Right lobe of liver (tissue), 6 donors: ENCODE measurements around the gene RASA4B. TPM values are rescaled to one million over a fixed set of nuclear protein-coding genes. Genes with fewer than 3 reads are reported as not detected.
"Not testable (repeated sequence)": the region's sequence is repeated elsewhere in the genome, so short reads cannot be mapped to it uniquely, and the experiment has no call there.

Source experiments
- ATAC-seq, 4 donors: fragments of 200-7000 bp; cut with Tn5 transposase; one replicate each; pipeline ENCODE4 v1.9.1; 2020; ENCODE audit warnings: mild to moderate bottlenecking in 4 of 4, moderate library complexity in 4 of 4
- DNase-seq, 3 donors: peaks; one replicate each; pipeline ENCODE4 v3.0.0-alpha.2; 2020
- H3K27ac ChIP-seq, 3 donors: fragments of 200-600 bp; one replicate each; pipeline ENCODE4 v1.8.0; 2022
- H3K27me3 ChIP-seq, 2 donors: fragments of 200-600 bp; one replicate each; pipeline ENCODE4 v1.8.0; 2022
- H3K36me3 ChIP-seq, 4 donors: fragments of 200-600 bp; sonication (generic) in 1 of 4; one replicate each; pipeline versions ENCODE4 v1.5.1 to v1.8.0; 2017 to 2022; ENCODE audit warnings: control low read depth in 1 of 4
- H3K4me1 ChIP-seq, 4 donors: fragments of 200-600 bp; sonication (generic) in 1 of 4; one replicate each; pipeline versions ENCODE4 v1.5.1 to v1.8.0; 2017 to 2022; ENCODE audit warnings: control low read depth in 1 of 4
- H3K4me3 ChIP-seq, 3 donors: fragments of 200-600 bp; one replicate each; pipeline ENCODE4 v1.8.0; 2022
- H3K9me3 ChIP-seq, 4 donors: fragments of 200-600 bp; sonication (generic) in 1 of 4; one replicate each; pipeline versions ENCODE4 v1.5.1 to v1.8.0; 2017 to 2022; ENCODE audit warnings: control low read depth in 1 of 4
- POLR2A ChIP-seq: fragments of 450-650 bp; IDR thresholded peaks from one replicate; pipeline ENCODE4 v1.6.1; 2017; ENCODE audit warnings: antibody characterized with exemption, mild to moderate bottlenecking
- WGBS: methylation state at CpG from one replicate; pipeline ENCODE4 v1.1.6; 2018; ENCODE audit warnings: low coverage, low lambda C conversion rate; ENCODE audit not compliant: insufficient coverage; ENCODE audit errors: missing lambda C conversion rate; 5-methylcytosine and 5-hydroxymethylcytosine counted together
- intact Hi-C, 2 donors: fragments of 100-400 bp; cut with DNase I; formaldehyde crosslinking; loops; one replicate each; pipeline versions ENCODE4 v1.11.2 to v1.14.1; 2022
- total RNA-seq, 6 experiments: library from RNA; depleted of rRNA in 2 of 6; stranded (reverse); fragments of >200 nt in 2 of 6; fragmentation: NEBNext Ultra II Directional in 3 of 6; extraction: Animal tissue kit (Norgen Biotek cat#: 25700) in 3 of 6; gene quantifications; one replicate each; pipeline versions ENCODE4 v1.1.0 to v1.2.4, GENCODE V29; 2016 to 2023
- TF ChIP-seq, protein P1 (sequence below), 4 donors: fragments of 200-600 bp in 3 of 4; fragments of 450-650 bp in 1 of 4; IDR thresholded peaks; one replicate each; pipeline versions ENCODE4 v1.5.1 to v1.8.0; 2016 to 2022; ENCODE audit warnings: antibody characterized with exemption in 4 of 4, mild to moderate bottlenecking in 2 of 4
- donor health status: DM: no; HTN: yes; CAD: no.
- donor health status: DM: no; HTN: no; CAD: no.
- donor health status: DM: no; HTN: no; CAD: no.
- donor health status: DM: no; HTN: yes; CAD: no.
- donor health status: DM: no; HTN: yes; CAD: no.

RASA4B gene
- total RNA-seq, 6 experiments from 2014 or later = 1.1 to 3.4 (median 2.7) TPM

DNA sequence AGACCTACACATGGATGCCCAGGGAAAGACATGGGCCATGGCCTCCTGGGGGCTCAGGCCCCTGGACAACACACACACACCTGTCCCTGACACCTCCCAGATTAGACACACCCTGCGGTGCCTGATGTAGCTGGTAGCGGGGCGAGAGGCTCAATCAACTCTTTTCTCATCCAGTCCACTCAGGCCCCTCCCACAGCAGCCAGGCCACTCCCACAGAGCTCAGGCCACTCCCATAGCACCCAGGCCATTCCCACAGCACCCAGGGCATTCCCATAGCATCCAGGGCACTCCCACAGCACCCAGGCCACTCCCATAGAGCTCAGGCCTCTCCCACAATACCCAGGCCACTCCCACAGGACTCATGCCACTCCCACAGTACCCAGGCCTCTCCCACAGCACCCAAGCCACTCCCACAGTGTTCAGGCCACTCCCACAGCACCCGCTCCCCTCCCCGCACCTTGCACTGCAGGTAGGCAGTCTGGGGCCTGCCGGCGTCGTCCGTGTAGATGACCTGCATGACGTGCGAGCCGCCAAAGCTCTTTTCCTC lies 27.0 kb downstream of the RASA4B start:
- ATAC-seq (peak; percentile 57 to 73 (median 65)), DNase-seq (peak; percentile 18 to 51 (median 49))
- H3K4me1 ChIP-seq, intact Hi-C loops, H3K36me3 ChIP-seq, H3K27me3 ChIP-seq, H3K9me3 ChIP-seq, H3K4me3 ChIP-seq, H3K27ac ChIP-seq: not testable (repeated sequence)
- no CpG with 5 or more reads among the region's 12 CpGs for WGBS

DNA sequence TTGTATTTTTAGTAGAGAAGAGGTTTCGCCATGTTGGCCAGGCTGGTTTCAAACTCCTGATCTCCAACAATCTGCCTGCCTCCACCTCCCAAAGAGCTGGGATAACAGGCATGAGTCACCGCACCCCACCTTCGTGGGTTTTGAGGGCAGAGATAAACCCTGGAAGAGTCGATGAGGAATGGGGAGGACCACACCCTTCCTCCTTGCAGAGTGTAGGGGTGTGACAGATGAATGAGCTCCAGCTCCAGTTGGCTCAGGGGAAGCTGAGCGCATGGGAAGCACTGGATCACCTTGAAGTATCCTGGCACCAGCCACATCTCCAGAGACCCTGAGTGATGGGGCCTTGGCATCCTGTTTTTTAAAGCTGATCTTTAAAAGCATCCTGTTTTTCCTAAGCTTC lies 33.3 kb downstream of the RASA4B start:
- H3K27ac ChIP-seq, DNase-seq, H3K27me3 ChIP-seq, ATAC-seq, H3K36me3 ChIP-seq, H3K4me3 ChIP-seq, intact Hi-C loops, H3K4me1 ChIP-seq, H3K9me3 ChIP-seq: not testable (repeated sequence)
- WGBS = no CpG with 5 or more reads among the region's 5 CpGs

DNA sequence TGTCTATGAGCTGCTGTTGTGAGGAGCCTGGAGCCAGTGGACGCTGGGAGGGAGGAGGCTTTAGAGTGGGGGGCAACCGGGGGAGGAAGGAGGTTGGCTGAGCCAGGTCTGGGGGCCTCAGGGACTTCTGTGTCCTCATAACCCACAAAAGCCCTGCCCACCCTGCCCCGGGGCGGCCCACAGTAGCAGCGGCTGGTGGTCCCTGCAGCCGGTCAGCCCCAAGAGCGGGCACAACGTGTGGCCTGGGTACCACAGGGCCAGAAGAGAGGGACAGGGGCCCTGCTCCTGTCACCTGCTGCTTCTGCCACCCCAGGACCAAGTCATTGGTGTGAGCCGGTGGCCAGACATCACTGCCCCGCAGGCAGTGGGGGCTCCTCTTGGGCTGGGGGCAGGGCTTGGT lies 35.6 kb downstream of the RASA4B start:
- H3K27ac ChIP-seq, ATAC-seq, H3K4me3 ChIP-seq, H3K4me1 ChIP-seq, H3K9me3 ChIP-seq, H3K27me3 ChIP-seq, intact Hi-C loops, H3K36me3 ChIP-seq: not testable (repeated sequence)
- no CpG with 5 or more reads among the region's 10 CpGs for WGBS
- peak; percentile 2 to 11 (median 10) for DNase-seq

DNA sequence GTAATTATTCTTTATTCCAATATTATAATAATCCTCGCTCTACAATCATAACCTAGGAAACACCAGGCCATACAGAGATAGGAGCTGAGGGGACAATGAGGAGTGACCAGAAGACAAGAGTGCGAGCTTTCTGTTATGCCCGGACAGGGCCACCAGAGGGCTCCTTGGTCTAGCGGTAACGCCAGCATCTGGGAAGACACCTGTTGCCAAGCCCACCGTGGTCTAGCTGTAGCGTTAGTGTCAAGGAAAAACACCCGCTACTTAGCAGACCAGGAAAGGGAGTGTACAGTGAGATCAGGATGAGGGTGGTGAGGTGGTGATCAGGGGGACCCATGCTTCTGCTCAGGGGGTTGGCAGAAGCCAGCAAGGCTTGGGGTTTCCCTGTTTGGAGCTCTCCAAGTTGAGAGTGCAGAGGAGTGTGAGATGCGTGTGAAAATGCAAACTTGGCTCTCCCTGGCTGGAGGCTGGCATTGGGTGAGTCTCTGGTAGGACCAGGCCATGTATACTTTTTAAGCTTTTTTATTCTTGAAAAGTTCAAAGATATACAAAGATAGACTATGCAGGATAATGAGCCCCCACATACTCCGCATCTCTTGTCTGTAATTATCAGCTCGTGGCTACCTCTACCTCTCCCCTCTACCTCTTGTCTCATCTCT lies 37.5 kb downstream of the RASA4B start:
- H3K27me3 ChIP-seq, H3K9me3 ChIP-seq, H3K4me1 ChIP-seq, H3K27ac ChIP-seq, H3K36me3 ChIP-seq, intact Hi-C loops, H3K4me3 ChIP-seq: not testable (repeated sequence)
- TF ChIP-seq, protein P1, sequence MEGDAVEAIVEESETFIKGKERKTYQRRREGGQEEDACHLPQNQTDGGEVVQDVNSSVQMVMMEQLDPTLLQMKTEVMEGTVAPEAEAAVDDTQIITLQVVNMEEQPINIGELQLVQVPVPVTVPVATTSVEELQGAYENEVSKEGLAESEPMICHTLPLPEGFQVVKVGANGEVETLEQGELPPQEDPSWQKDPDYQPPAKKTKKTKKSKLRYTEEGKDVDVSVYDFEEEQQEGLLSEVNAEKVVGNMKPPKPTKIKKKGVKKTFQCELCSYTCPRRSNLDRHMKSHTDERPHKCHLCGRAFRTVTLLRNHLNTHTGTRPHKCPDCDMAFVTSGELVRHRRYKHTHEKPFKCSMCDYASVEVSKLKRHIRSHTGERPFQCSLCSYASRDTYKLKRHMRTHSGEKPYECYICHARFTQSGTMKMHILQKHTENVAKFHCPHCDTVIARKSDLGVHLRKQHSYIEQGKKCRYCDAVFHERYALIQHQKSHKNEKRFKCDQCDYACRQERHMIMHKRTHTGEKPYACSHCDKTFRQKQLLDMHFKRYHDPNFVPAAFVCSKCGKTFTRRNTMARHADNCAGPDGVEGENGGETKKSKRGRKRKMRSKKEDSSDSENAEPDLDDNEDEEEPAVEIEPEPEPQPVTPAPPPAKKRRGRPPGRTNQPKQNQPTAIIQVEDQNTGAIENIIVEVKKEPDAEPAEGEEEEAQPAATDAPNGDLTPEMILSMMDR (IDR thresholded peaks at IDR 0.05) = peak; percentile 14 to 47 (median 42)
- WGBS = 3% methylated on average over 5 of the region's 11 CpGs
- DNase-seq = peak; percentile 37 to 57 (median 55)
- peak in 2 of 4 donors; percentile 9 to 21 for ATAC-seq

DNA sequence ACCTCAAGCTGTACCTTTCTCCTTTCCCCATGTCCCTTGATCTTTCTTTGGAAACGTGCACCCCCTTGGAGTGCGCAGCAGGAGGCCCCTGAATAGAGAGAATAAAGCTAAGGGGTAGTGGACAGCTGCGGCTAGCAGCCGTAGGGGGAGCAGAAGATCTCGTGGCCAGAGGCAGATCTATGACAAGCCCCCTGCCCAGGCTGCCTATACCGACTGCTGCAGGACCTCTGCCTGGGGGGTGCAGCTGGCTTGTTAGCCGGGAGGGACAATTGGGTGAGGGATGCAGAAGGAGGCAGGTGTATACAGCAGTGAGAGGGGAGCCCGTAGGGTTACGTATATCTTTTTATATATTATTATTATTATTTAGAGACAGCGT lies 38.4 kb downstream of the RASA4B start:
- peak in 1 of 3 donors; percentile 23 for DNase-seq
- intact Hi-C loops, ATAC-seq: not testable (repeated sequence)

DNA sequence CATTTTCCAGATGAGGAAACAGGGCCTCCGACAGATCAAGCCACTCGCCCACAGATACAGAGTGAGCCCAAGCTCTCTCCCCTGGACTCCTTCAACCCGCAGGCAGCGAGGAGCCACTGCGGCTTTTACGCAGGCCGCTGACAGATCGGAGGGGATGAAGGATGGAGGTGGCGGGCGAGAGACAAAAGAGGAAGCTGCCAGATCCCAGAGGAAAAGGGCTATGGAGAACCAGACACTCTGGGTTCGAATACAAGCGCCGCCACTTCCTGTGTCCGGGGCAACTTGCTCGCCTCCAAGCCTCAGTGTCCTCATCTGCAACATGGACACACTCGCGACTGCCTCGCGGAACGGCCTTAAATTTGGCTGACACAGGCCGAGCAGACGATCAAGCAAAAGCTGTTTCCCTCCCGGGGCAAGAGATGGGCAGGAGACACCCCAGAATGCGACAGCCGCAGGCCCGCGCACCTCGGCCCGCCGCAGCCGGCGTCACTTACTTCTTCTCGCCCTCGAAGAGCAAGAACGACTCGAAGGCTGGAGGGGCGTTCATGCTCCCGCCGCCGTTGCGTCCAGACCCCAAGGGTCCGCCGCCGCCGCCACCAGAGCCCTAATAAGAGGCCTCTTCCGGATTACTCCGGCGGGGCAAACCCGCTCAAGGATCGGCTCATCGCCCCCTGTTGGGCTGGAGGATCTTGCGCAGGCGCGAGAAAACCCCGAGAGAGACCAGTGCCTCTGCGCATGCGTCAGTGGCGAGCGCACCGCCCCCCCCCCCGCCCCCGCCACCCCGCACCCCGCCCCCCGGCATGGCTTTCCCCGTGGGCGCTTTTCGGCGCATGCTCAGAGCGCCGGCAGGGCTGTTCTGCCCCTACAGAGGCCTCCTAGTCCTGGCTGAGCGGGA lies 39.0 kb downstream of the RASA4B start, which contains the start of gene POLR2J:
Gene POLR2J, minus strand, starts transcription at position 609 of the 895 bp plus-strand sequence. Its CDS starts 62 bp downstream, at position 547.
- H3K4me1 ChIP-seq, intact Hi-C loops, H3K36me3 ChIP-seq, H3K27me3 ChIP-seq, H3K27ac ChIP-seq, H3K9me3 ChIP-seq: not testable (repeated sequence)
- DNase-seq (peak; percentile 87 to 93 (median 90)), ATAC-seq (peak; percentile 89 to 93 (median 92))
- H3K4me3 ChIP-seq = peak within 1 kb of the TSS in 2 of 3 donors; percentile 50 to 57
- whole genome bisulfite sequencing = 0% methylated on average over 15 of the region's 72 CpGs
- TF ChIP-seq, protein P1 (IDR thresholded peaks at IDR 0.05) = peak; percentile 41 to 59 (median 50)
- peak; percentile 34 for TF ChIP-seq POLR2A

More for the DNA sequence above, 38.4 kb downstream of the RASA4B start:
- not testable (repeated sequence) for H3K27ac ChIP-seq, H3K36me3 ChIP-seq, H3K9me3 ChIP-seq, H3K27me3 ChIP-seq, H3K4me1 ChIP-seq, H3K4me3 ChIP-seq
- no CpG with 5 or more reads among the region's 10 CpGs for WGBS

DNA sequence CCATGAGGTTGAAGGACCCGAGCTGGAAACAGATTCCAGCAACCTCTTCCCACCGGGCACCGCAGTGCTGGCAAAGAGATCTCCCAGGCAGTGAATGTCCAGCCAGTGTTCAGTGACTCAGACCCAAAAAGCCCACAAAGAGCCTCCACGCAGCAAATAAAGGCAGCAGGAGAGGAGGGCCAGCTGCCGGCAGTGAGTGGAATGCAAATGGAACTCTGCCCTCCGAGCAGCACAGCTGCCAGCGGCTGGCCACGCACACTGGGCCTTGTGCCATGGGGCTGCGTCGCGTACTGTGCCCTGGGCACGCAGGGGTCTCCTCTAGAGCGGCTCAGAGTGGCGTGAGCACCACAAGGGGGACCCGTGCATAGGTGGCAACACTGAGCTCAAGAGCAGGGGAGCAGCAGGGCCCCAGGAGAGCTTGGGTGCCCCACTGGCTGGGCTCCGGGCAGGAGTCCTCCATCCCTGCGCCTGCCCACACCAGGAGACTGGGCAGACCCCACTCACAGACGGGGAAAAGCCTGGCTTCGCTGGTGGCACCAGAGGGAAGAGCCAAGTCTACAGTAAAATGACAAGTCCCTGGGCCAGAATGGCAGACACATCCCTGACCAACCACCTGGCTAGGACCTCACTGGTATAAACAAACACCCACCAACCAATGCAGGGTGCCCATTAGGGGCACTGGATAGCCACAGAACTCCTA lies 42.7 kb downstream of the RASA4B start:
- H3K4me3 ChIP-seq, H3K27me3 ChIP-seq, intact Hi-C loops, H3K9me3 ChIP-seq, H3K27ac ChIP-seq: not testable (repeated sequence)
- WGBS = 82% methylated on average over 2 of the region's 19 CpGs
- Histone ChIP-seq H3K36me3 (peaks cover 0 to 12% (median 1%) of the 10 kb centered on the region in 4 donors), H3K4me1 (peaks cover 0 to 13% (median 3%) of the 10 kb centered on the region in 4 donors)
- DNase-seq = peak; percentile 19 to 46 (median 36)
- ATAC-seq = peak in 3 of 4 donors; percentile 1 to 4 (median 2)

DNA sequence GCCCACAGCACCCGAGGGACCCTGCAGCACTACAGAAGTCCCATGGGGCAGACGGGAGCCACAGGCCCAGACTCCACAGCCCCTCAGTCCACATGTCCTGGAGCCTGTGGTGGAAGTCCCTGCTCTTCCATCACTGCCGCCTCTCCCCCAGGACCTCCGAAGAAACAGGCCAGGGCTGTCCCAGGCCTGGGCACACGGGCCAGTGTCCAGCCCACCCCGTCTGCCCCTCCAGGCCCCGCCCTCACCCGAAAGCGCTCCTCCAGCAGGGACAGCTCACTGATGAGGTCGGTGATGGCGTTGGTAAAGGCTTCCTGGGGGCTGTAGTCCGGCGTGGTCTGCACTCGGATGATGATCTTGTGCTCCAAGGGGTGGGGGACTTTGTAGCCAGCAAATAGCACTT lies 43.5 kb downstream of the RASA4B start:
- WGBS = no CpG with 5 or more reads among the region's 14 CpGs
- peak; percentile 5 to 28 (median 27) for DNase-seq

More for the DNA sequence above, 43.5 kb downstream of the RASA4B start:
- Histone ChIP-seq H3K4me1 (peaks cover 0 to 20% (median 6%) of the 10 kb centered on the region in 4 donors), H3K36me3 (peaks cover 0 to 12% (median 1%) of the 10 kb centered on the region in 4 donors)
- ATAC-seq, H3K27ac ChIP-seq, intact Hi-C loops, H3K4me3 ChIP-seq, H3K27me3 ChIP-seq, H3K9me3 ChIP-seq: not testable (repeated sequence)
